ENCODE measurements around the gene MRPS30. TPM values are rescaled to one million over a fixed set of nuclear protein-coding genes. Genes with fewer than 3 reads are reported as not detected.
A peak's percentile ranks its signal among the peaks of the same experiment; 100 is the strongest.
"Not testable (repeated sequence)": the region's sequence is repeated elsewhere in the genome, so short reads cannot be mapped to it uniquely, and the experiment has no call there.

MRPS30 gene
- polyA plus RNA-seq (2013): 59.3 TPM

DNA sequence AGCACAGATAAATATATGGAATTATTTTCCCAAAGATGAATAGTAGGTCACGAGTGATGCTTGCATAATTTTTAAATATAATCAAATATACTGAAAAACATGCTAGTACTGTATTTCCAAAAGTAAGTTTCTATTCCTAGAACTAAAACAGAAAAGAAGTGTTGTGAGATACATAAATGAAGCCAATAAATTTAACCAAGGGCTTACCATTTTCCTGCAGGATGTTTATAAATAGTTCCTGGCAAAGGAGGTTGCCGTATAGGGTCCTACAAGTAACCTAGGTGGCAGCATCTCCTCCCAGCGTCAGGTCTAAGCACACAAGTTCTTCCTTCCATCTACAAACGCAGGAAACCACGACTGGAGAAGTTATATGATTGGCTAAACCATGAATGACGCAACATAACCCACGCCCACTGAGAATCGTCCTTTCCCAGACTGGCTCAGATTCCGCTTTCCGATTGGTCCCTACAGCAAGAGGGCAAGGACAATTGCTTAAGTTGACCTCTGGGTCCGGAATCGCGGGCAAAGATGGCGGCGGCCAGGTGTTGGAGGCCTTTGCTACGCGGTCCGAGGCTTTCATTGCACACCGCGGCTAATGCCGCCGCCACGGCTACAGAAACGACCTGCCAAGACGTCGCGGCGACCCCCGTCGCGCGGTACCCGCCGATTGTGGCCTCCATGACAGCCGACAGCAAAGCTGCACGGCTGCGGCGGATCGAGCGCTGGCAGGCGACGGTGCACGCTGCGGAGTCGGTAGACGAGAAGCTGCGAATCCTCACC is at the start of gene MRPS30:
TSS of gene MRPS30 (plus strand) at position 513 of the 780 bp plus-strand sequence. CDS start at position 529, 16 bp downstream.
- POLR2A ChIA-PET: no interaction called here
- Histone ChIP-seq H3K9me3 (ENCODE audit: control extremely low read depth in 1 of 5, control insufficient read depth in 4 of 5, insufficient read depth in 2 of 5, low read depth in 1 of 5, low read length in 4 of 5) (no peaks in the 10 kb centered on the region), H3K4me1 (ENCODE audit: control extremely low read depth in 1 of 4, control insufficient read depth in 4 of 4, insufficient read depth in 4 of 4, low read length in 3 of 4) (peaks cover 9 to 21% (median 16%) of the 10 kb centered on the region in 4 experiments), H3K36me3 (ENCODE audit: control insufficient read depth in 4 of 4, insufficient read depth in 4 of 4, low read length in 3 of 4) (peaks cover 3 to 19% (median 12%) of the 10 kb centered on the region in 4 experiments), H3K27ac (ENCODE audit: insufficient read depth in 1 of 2, low read depth in 1 of 2, low read length in 2 of 2, poor library complexity in 1 of 2, severe bottlenecking in 2 of 2) (peak within 1 kb of the TSS; percentile 62 to 85), H3K27me3 (replicated peaks in 2 of 5; ENCODE audit: control insufficient read depth in 4 of 5, insufficient read depth in 5 of 5, low read length in 4 of 5) (no peaks in the 10 kb centered on the region), H3K4me3 (ENCODE audit: control insufficient read depth in 1 of 7, extremely low read depth in 1 of 7, insufficient read depth in 4 of 7, low read depth in 2 of 7, low read length in 6 of 7) (peak within 1 kb of the TSS; percentile 82 to 98 (median 91))
- under 1% methylated on average over 46 of the region's 47 CpGs for WGBS (ENCODE audit: insufficient coverage)
- peak; percentile 98 to 99 (median 99) for DNase-seq
- CTCF ChIA-PET: no interaction called here

DNA sequence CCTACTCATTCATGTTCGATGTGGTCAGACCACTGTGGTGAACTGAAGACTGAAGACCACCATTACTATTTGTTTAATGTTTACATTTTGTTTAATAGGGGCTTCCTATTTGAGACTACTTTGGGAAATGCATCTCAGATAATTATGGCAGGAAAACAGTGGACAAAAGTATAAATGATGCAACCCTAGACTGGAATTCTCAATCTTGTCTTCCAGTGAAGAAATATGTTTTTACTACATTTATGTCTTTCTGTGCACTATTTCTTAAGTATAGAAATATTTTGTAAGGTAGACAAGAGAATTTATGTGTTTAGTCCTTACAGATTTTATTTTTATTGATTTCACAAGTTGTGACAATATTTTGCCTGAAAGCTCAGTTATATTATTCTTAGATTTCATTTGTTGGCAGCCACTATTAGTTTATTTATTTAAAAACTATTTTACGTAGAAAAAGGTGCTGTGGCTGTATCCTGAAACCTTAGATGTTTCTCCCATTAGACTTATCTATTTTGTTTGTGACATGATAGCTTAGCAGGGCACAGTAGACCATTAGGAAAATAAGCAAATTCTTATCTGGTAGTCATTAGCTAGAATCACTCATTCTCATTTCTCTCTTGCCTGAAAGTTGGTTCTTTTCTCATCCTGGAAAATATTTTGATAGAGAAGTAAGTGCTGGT is 39.4 kb upstream of the MRPS30 start:
- Histone ChIP-seq H3K36me3 (ENCODE audit: control insufficient read depth in 4 of 4, insufficient read depth in 4 of 4, low read length in 3 of 4) (no peaks in the 10 kb centered on the region), H3K4me1 (ENCODE audit: control extremely low read depth in 1 of 4, control insufficient read depth in 4 of 4, insufficient read depth in 4 of 4, low read length in 3 of 4) (no peaks in the 10 kb centered on the region), H3K9me3 (ENCODE audit: control extremely low read depth in 1 of 5, control insufficient read depth in 4 of 5, insufficient read depth in 2 of 5, low read depth in 1 of 5, low read length in 4 of 5) (no peaks in the 10 kb centered on the region), H3K4me3 (ENCODE audit: control insufficient read depth in 1 of 7, extremely low read depth in 1 of 7, insufficient read depth in 4 of 7, low read depth in 2 of 7, low read length in 6 of 7) (no peak overlapping the region), H3K27ac (ENCODE audit: insufficient read depth in 1 of 2, low read depth in 1 of 2, low read length in 2 of 2, poor library complexity in 1 of 2, severe bottlenecking in 2 of 2) (no peak overlapping the region), H3K27me3 (replicated peaks in 2 of 5; ENCODE audit: control insufficient read depth in 4 of 5, insufficient read depth in 5 of 5, low read length in 4 of 5) (no peaks in the 10 kb centered on the region)
- DNase-seq: no peak
- no CpG with 5 or more reads among the region's 2 CpGs for WGBS (ENCODE audit: insufficient coverage)
- POLR2A ChIA-PET: no interaction called here
- CTCF ChIA-PET: no interaction called here

DNA sequence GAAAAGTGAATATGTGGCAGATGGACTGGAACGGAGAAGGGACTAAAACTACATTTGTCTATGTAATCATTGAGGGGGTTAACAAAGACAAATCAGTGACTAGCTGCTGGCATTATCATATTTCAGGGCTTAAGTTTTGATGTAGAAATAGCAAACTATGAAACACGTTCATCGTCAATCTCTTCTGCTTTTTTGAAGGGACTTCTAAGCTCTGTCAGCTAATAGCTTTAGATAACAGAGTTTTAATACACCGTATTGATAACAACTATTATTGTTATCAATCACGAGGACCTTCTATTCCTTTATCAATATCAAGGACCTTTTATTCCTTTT is 38.9 kb upstream of the MRPS30 start:
- Histone ChIP-seq H3K27me3 (replicated peaks in 2 of 5; ENCODE audit: control insufficient read depth in 4 of 5, insufficient read depth in 5 of 5, low read length in 4 of 5) (no peaks in the 10 kb centered on the region), H3K9me3 (ENCODE audit: control extremely low read depth in 1 of 5, control insufficient read depth in 4 of 5, insufficient read depth in 2 of 5, low read depth in 1 of 5, low read length in 4 of 5) (no peaks in the 10 kb centered on the region), H3K4me1 (ENCODE audit: control extremely low read depth in 1 of 4, control insufficient read depth in 4 of 4, insufficient read depth in 4 of 4, low read length in 3 of 4) (no peaks in the 10 kb centered on the region), H3K27ac (ENCODE audit: insufficient read depth in 1 of 2, low read depth in 1 of 2, low read length in 2 of 2, poor library complexity in 1 of 2, severe bottlenecking in 2 of 2) (no peak overlapping the region), H3K36me3 (ENCODE audit: control insufficient read depth in 4 of 4, insufficient read depth in 4 of 4, low read length in 3 of 4) (no peaks in the 10 kb centered on the region), H3K4me3 (ENCODE audit: control insufficient read depth in 1 of 7, extremely low read depth in 1 of 7, insufficient read depth in 4 of 7, low read depth in 2 of 7, low read length in 6 of 7) (no peak overlapping the region)
- ChIA-PET POLR2A (no interaction called here), CTCF (no interaction called here)
- no peak for DNase-seq
- WGBS (ENCODE audit: insufficient coverage): 100% methylated on average over 4 of the region's 5 CpGs

DNA sequence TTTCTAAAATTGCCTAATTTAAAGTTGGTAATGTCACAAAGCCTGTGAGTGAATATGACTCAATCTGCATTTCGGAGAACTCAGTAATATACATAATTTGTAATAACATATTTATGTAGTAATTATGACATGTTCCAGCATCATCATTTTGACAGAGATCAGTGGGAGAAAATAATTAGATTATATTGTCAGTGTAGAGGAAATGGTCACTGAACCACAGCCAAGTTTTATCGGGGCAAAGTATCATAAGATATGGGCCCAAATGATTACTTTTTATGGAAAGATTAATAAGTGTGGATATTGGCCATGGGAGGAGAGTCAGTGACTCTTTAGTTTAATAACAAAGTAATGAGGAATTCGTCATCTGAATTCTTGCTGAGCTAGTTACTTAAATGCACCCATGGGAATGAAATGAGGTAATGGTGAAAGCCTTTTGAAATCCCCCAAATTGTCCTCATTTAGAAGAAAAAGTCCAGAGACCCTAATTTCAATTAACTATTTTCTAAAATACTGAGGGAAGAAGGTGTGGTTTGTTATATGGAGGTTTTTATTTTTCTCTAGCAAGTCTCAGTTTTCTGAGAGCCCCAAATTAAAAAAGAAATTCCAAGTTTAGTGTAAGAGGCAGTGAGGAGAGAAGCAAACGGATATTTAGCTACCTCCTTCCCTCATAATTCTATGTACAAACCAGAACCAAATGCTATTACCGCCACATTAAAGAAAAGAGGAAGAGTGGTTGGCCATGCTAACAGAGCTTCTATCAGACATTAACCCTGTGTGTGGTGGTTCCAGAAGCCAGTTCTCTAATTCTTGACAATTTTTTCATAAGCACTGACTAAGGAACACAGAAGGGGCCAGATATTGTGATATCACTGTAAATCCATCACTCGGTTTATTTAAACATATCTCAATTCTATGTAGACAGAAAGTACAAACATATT is 37.7 kb upstream of the MRPS30 start:
- POLR2A ChIA-PET: no interaction called here
- Histone ChIP-seq H3K27me3 (replicated peaks in 2 of 5; ENCODE audit: control insufficient read depth in 4 of 5, insufficient read depth in 5 of 5, low read length in 4 of 5) (no peaks in the 10 kb centered on the region), H3K9me3 (ENCODE audit: control extremely low read depth in 1 of 5, control insufficient read depth in 4 of 5, insufficient read depth in 2 of 5, low read depth in 1 of 5, low read length in 4 of 5) (no peaks in the 10 kb centered on the region), H3K36me3 (ENCODE audit: control insufficient read depth in 4 of 4, insufficient read depth in 4 of 4, low read length in 3 of 4) (no peaks in the 10 kb centered on the region), H3K4me3 (ENCODE audit: control insufficient read depth in 1 of 7, extremely low read depth in 1 of 7, insufficient read depth in 4 of 7, low read depth in 2 of 7, low read length in 6 of 7) (no peak overlapping the region), H3K27ac (ENCODE audit: insufficient read depth in 1 of 2, low read depth in 1 of 2, low read length in 2 of 2, poor library complexity in 1 of 2, severe bottlenecking in 2 of 2) (no peak overlapping the region), H3K4me1 (ENCODE audit: control extremely low read depth in 1 of 4, control insufficient read depth in 4 of 4, insufficient read depth in 4 of 4, low read length in 3 of 4) (no peaks in the 10 kb centered on the region)
- CTCF ChIA-PET: no interaction called here
- 22% methylated on average over 1 of the region's 6 CpGs for WGBS (ENCODE audit: insufficient coverage)
- DNase-seq: peak in 2 of 3 donors; percentile 26 to 28

DNA sequence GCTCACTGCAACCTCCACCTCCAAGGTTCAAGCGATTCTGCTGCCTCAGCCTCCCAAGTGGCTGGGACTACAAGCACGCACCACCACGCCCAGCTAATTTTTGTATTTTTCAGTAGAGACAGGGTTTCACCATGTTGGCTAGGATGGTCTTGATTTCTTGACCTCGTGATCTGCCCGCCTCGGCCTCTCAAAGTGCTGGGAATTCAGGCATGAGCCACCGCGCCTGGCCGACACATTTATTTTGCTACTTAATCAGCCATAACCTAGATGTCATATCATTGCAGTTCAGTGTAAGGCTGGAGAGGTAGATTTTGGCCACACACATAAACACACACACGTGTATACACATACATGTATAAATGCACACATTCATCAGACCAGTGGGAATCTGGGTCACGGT is 36.4 kb upstream of the MRPS30 start:
- DNase-seq; H3K27me3 ChIP-seq (replicated peaks in 2 of 5; ENCODE audit: control insufficient read depth in 4 of 5, insufficient read depth in 5 of 5, low read length in 4 of 5); H3K36me3 ChIP-seq (ENCODE audit: control insufficient read depth in 4 of 4, insufficient read depth in 4 of 4, low read length in 3 of 4); POLR2A ChIA-PET; H3K4me1 ChIP-seq (ENCODE audit: control extremely low read depth in 1 of 4, control insufficient read depth in 4 of 4, insufficient read depth in 4 of 4, low read length in 3 of 4); H3K27ac ChIP-seq (ENCODE audit: insufficient read depth in 1 of 2, low read depth in 1 of 2, low read length in 2 of 2, poor library complexity in 1 of 2, severe bottlenecking in 2 of 2); H3K4me3 ChIP-seq (ENCODE audit: control insufficient read depth in 1 of 7, extremely low read depth in 1 of 7, insufficient read depth in 4 of 7, low read depth in 2 of 7, low read length in 6 of 7); H3K9me3 ChIP-seq (ENCODE audit: control extremely low read depth in 1 of 5, control insufficient read depth in 4 of 5, insufficient read depth in 2 of 5, low read depth in 1 of 5, low read length in 4 of 5): not testable (repeated sequence)
- WGBS (ENCODE audit: insufficient coverage): 100% methylated on average over 3 of the region's 11 CpGs
- CTCF ChIA-PET: interaction anchor here (2.3 kb wide), 1 partner anchor 235 kb away, joined by 10 read pairs; no protein-coding TSS in a partner anchor

DNA sequence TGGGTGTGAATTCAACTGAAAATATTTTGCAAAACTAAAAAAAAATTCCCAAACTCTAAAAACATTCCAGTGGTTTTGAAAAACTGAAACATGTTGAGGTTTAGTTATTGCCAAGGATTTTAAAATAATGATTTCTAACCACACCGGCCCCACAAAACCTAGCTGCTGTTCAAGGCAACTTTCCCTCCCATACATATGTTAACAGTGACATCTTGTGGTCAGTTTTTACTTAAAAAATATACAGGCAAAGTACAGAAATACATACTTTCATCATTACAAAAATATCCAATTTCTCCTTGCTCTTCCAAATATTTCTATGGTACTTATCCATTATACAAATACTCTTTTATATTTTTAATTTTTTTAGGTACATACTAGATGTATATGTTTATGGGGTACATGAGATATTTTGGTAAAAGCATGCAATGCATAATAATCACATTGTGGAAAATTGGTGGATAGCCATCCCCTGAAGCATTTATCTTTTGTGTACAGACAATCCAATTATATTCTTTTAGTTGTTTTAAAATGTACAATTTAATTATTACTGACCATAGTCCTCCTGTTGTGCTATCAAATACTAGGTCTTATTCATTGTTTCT is 34.4 kb upstream of the MRPS30 start:
- POLR2A ChIA-PET: no interaction called here
- H3K9me3 ChIP-seq (ENCODE audit: control extremely low read depth in 1 of 5, control insufficient read depth in 4 of 5, insufficient read depth in 2 of 5, low read depth in 1 of 5, low read length in 4 of 5): no peaks in the 10 kb centered on the region
- no peaks in the 10 kb centered on the region for H3K36me3 ChIP-seq (ENCODE audit: control insufficient read depth in 4 of 4, insufficient read depth in 4 of 4, low read length in 3 of 4)
- no peak overlapping the region for H3K4me3 ChIP-seq (ENCODE audit: control insufficient read depth in 1 of 7, extremely low read depth in 1 of 7, insufficient read depth in 4 of 7, low read depth in 2 of 7, low read length in 6 of 7)
- H3K4me1 ChIP-seq (ENCODE audit: control extremely low read depth in 1 of 4, control insufficient read depth in 4 of 4, insufficient read depth in 4 of 4, low read length in 3 of 4): no peaks in the 10 kb centered on the region
- H3K27ac ChIP-seq (ENCODE audit: insufficient read depth in 1 of 2, low read depth in 1 of 2, low read length in 2 of 2, poor library complexity in 1 of 2, severe bottlenecking in 2 of 2): no peak overlapping the region
- DNase-seq: peak; percentile 23 to 55 (median 51)
- H3K27me3 ChIP-seq (replicated peaks in 2 of 5; ENCODE audit: control insufficient read depth in 4 of 5, insufficient read depth in 5 of 5, low read length in 4 of 5): no peaks in the 10 kb centered on the region
- no CpG with 5 or more reads among the region's 1 CpG for WGBS (ENCODE audit: insufficient coverage)
- CTCF ChIA-PET: interaction anchor here (0.9 to 2.3 kb wide), 4 partner anchors 16 to 240 kb away, joined by 3 to 10 read pairs (median 4); no protein-coding TSS in a partner anchor
